HCT116 (cell line): ENCODE data around the gene DAPP1. TPM values are rescaled to one million over a fixed set of nuclear protein-coding genes. Genes with fewer than 3 reads are reported as not detected.

Experiments used
- ATAC-seq: fragments of 200-7000 bp; cut with Tn5 transposase; 2 replicates; pipeline ENCODE4 v1.9.1; 2020; ENCODE audit warnings: mild to moderate bottlenecking, moderate library complexity
- BruUV-seq: library from RNA; stranded (reverse); fragments of 400-500 nt; replicated peaks from 2 replicates; lab custom pipeline; 2021; lab: Mats Ljungman, UMichigan
- CTCF ChIA-PET: fragments of 300-600 bp; sonication (Branson Sonifier 250); formaldehyde crosslinking; loops from one replicate; lab custom pipeline; 2021; ENCODE audit warnings: antibody characterized with exemption; lab: Charles Lee
- POLR2A ChIA-PET: fragments of 300-600, 350-600 bp; sonication (Branson Sonifier 250); formaldehyde crosslinking; loops from one replicate; lab custom pipeline; 2021; ENCODE audit warnings: antibody characterized with exemption; lab: Charles Lee
- RAD21 ChIA-PET, 2 experiments: fragments of 300-600 bp; sonication (Branson Sonifier 250); formaldehyde crosslinking; loops; one replicate each; lab custom pipeline; 2023; ENCODE audit warnings: low total read pairs in 2 of 2; ENCODE audit not compliant: uncharacterized antibody in 2 of 2, unreplicated experiment in 2 of 2, low non-redundant PET in 1 of 2; lab: Charles Lee
- DNase-seq: peaks from one replicate; pipeline ENCODE4 v3.0.0-alpha.2; 2010; ENCODE audit warnings: low read depth, low spot score
- H2AFZ ChIP-seq: fragments of 200-600 bp; shearing (Covaris generic), sonication (generic); 2 replicates; pipeline ENCODE4 v1.6.1; 2017; ENCODE audit warnings: low read depth, mixed run types, mixed read lengths, antibody characterized with exemption, low read length; ENCODE audit not compliant: poor library complexity, severe bottlenecking
- H3K27ac ChIP-seq: 2 replicates; pipeline ENCODE4 v1.5.1; 2012; ENCODE audit warnings: low read depth, low read length
- H3K27me3 ChIP-seq: fragments of 200-600 bp; sonication (generic); 2 replicates; pipeline ENCODE4 v1.6.1; 2016; ENCODE audit warnings: mixed run types, low read length, mixed read lengths; ENCODE audit not compliant: insufficient read depth
- H3K36me3 ChIP-seq, 2 experiments: fragments of 200-500 bp in 1 of 2; fragments of 200-600 bp in 1 of 2; sonication (Bioruptor generic) in 1 of 2; sonication (generic) in 1 of 2; 2 replicates each; pipeline versions ENCODE4 v1.5.1 to v1.6.1; 2014 to 2016; ENCODE audit warnings: low read length in 2 of 2, inconsistent platforms in 1 of 2, mixed read lengths in 1 of 2, mixed run types in 1 of 2; ENCODE audit not compliant: insufficient read depth in 2 of 2, control insufficient read depth in 1 of 2
- H3K4me1 ChIP-seq, 2 experiments: fragments of 200-600 bp in 1 of 2; sonication (generic) in 1 of 2; 2 replicates each; pipeline versions ENCODE4 v1.5.1 to v1.6.1; 2012 to 2017; ENCODE audit warnings: low read length in 2 of 2, inconsistent platforms in 1 of 2, mild to moderate bottlenecking in 1 of 2, mixed read lengths in 1 of 2, mixed run types in 1 of 2, moderate library complexity in 1 of 2; ENCODE audit not compliant: insufficient read depth in 2 of 2, control insufficient read depth in 1 of 2
- H3K4me2 ChIP-seq: fragments of 200-600 bp; sonication (generic); 2 replicates; pipeline ENCODE4 v1.6.1; 2017; ENCODE audit warnings: mixed run types, low read length, mixed read lengths
- H3K4me3 ChIP-seq, 2 experiments: fragments of 200-600 bp in 1 of 2; sonication (generic) in 1 of 2; replicated peaks in 1 of 2; 2 replicates each; pipeline ENCODE4 v1.5.1; 2011 to 2016; ENCODE audit warnings: low read length in 2 of 2, control low read depth in 1 of 2, low read depth in 1 of 2, mild to moderate bottlenecking in 1 of 2, mixed read lengths in 1 of 2, mixed run types in 1 of 2
- H3K79me2 ChIP-seq: fragments of 200-600 bp; sonication (generic); 2 replicates; pipeline ENCODE4 v1.6.1; 2017; ENCODE audit warnings: mild to moderate bottlenecking, mixed run types, low read length, moderate library complexity, mixed read lengths; ENCODE audit not compliant: insufficient read depth
- H3K9ac ChIP-seq: fragments of 200-600 bp; sonication (generic); 2 replicates; pipeline ENCODE4 v1.6.1; 2016; ENCODE audit warnings: low read length, mixed read lengths
- H3K9me2 ChIP-seq: fragments of 200-600 bp; sonication (generic), shearing (Covaris generic); 2 replicates; pipeline ENCODE4 v1.6.1; 2017; ENCODE audit warnings: mixed run types, mild to moderate bottlenecking, moderate library complexity; ENCODE audit not compliant: insufficient read depth
- H3K9me3 ChIP-seq, 2 experiments: fragments of 200-500 bp in 1 of 2; fragments of 200-600 bp in 1 of 2; sonication (Bioruptor generic) in 1 of 2; sonication (generic) in 1 of 2; 2 replicates each; pipeline ENCODE4 v1.6.1; 2014 to 2017; ENCODE audit warnings: low read length in 2 of 2, mixed read lengths in 2 of 2, inconsistent platforms in 1 of 2, low read depth in 1 of 2, mild to moderate bottlenecking in 1 of 2, mixed run types in 1 of 2, moderate library complexity in 1 of 2; ENCODE audit not compliant: control insufficient read depth in 1 of 2, insufficient read depth in 1 of 2
- H4K20me1 ChIP-seq: fragments of 200-600 bp; sonication (generic), shearing (Covaris generic); 2 replicates; pipeline ENCODE4 v1.6.1; 2017; ENCODE audit warnings: mixed run types, mild to moderate bottlenecking, moderate library complexity; ENCODE audit not compliant: insufficient read depth
- ELF1 ChIP-seq: IDR thresholded peaks from 2 replicates; pipeline ENCODE4 v1.6.1; 2012; ENCODE audit warnings: low read depth, borderline replicate concordance
- FOSL1 ChIP-seq: IDR thresholded peaks from 2 replicates; pipeline ENCODE4 v1.6.1; 2012; ENCODE audit warnings: low read depth
- POLR2A ChIP-seq: IDR thresholded peaks from 2 replicates; pipeline ENCODE4 v1.7.0; 2011; ENCODE audit warnings: borderline replicate concordance; ENCODE audit not compliant: insufficient read depth, insufficient read length; ENCODE audit errors: extremely low read depth
- POLR2AphosphoS5 ChIP-seq: IDR thresholded peaks from 2 replicates; pipeline ENCODE4 v1.6.1; 2011; ENCODE audit warnings: mild to moderate bottlenecking, low read depth, low read length, moderate library complexity
- SIN3A ChIP-seq: IDR thresholded peaks from 2 replicates; pipeline ENCODE4 v1.6.1; 2012; ENCODE audit warnings: low read depth
- SP1 ChIP-seq: IDR thresholded peaks from 2 replicates; pipeline ENCODE4 v1.6.1; 2012; ENCODE audit warnings: low read depth
- SRF ChIP-seq: IDR thresholded peaks from 2 replicates; pipeline ENCODE4 v1.6.1; 2012; ENCODE audit warnings: low read depth
- TCF7L2 ChIP-seq: IDR thresholded peaks from 2 replicates; pipeline ENCODE4 v1.7.0; 2011; ENCODE audit warnings: borderline replicate concordance, inconsistent platforms; ENCODE audit not compliant: insufficient read depth, insufficient read length; ENCODE audit errors: extremely low read depth
- ZFX ChIP-seq: fragments of 450-650 bp; IDR thresholded peaks from 2 replicates; pipeline ENCODE4 v1.6.1; 2017
- ZNF274 ChIP-seq: fragments of 200-500 bp; sonication (Bioruptor generic); IDR thresholded peaks from 2 replicates; pipeline ENCODE4 v1.6.1; 2014; ENCODE audit warnings: mild to moderate bottlenecking, low read depth, low read length, inconsistent platforms
- intact Hi-C: fragments of 100-400 bp; cut with micrococcal nuclease; formaldehyde crosslinking; loops from 2 replicates; pipeline ENCODE4 v1.10.0; 2022
- total RNA-seq: library from RNA; stranded (reverse); gene quantifications from one replicate; pipeline ENCODE4 v1.2.1, GENCODE V29; 2021; ENCODE audit not compliant: unreplicated experiment
- TF ChIP-seq, protein P1 (sequence below): IDR thresholded peaks from 2 replicates; pipeline ENCODE4 v1.6.1; 2012

DAPP1 gene
- total RNA-seq, 1 experiment from 2014 or later: 0.76 TPM

DNA sequence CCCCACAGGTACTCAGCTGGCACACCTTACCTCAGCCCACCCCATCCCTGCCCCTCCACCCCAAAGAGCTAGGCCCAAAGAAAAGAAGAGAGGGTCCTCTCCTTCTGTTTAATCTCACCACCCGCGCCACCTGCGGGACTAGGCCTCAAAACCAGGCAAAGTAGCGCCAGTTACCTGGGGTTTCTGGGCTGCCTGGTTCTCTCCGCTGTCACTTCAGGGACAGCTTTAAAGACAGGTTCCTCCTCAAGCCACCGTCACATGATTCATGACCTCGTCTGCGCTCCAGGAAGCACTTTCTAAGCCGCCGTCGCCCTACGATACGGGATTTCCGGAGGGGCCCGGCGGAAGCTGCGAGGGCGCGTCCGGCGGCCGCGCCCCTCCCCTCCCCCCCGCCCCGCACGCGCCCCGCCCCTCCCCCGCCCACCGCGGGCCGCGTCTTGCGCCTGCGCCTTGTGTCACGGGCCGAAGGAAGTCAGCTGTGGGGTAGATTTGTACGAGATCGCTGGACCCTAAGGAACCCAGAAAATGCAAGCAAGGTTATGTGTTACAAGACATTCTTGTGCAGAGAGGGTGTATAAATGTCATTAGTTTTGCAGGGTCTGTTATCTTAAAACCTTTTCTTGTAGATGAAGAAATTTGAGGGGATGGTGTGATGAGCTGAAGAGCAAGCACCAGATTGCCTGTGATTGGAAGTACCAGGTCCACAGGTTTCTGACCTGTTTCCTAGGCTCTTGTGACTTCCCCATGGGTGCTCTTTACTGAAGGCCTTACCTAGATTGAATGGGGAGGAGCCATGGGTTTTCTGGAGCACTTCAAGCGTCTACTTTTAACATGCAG, 77.8 kb downstream of the DAPP1 start, which contains the start of gene LAMTOR3:
Gene LAMTOR3 (minus strand): TSS at position 267 of the 837 bp plus-strand sequence. CDS start 464 bp downstream, outside the sequence.
- POLR2A ChIA-PET: interaction anchor here (0.6 to 1.6 kb wide), 3 partner anchors 47 to 461 kb away, joined by 3 to 8 read pairs (median 3); partner anchors contain the start of gene H2AZ1
- H3K36me3 ChIP-seq: no peaks in the 10 kb centered on the region; a peak in 1 of 4 replicates
- RAD21 ChIA-PET: interaction anchor here in 1 of 2 experiments (0.6 kb wide), 1 partner anchor 834 kb away, joined by 3 read pairs; no protein-coding TSS in a partner anchor
- intact Hi-C loops: loop anchor here (5.0 kb wide), 1 partner anchor 53 kb away; the partner anchor contains the start of gene DNAJB14
- peaks cover 33% of the 10 kb centered on the region for H3K79me2 ChIP-seq
- peak within 1 kb of the TSS; percentile 33 for H2AFZ ChIP-seq
- H3K9me3 ChIP-seq: no peaks in the 10 kb centered on the region
- DNase-seq (peak; percentile 79), ATAC-seq (peak; percentile 99)
- H3K4me3 ChIP-seq: peak within 1 kb of the TSS; percentile 76 to 81
- H4K20me1 ChIP-seq: no peaks in the 10 kb centered on the region
- H3K9ac ChIP-seq: peak within 1 kb of the TSS; percentile 63
- TSS peak; percentile 95 for BruUV-seq
- peaks cover 4 to 18% of the 10 kb centered on the region in 2 experiments; a peak in 3 of 4 replicates for H3K4me1 ChIP-seq
- peak within 1 kb of the TSS; percentile 91 for H3K4me2 ChIP-seq
- no peaks in the 10 kb centered on the region for H3K9me2 ChIP-seq
- CTCF ChIA-PET: interaction anchor here (1.0 to 1.6 kb wide), 4 partner anchors 9 to 331 kb away, joined by 3 to 8 read pairs (median 4); partner anchors contain the start of genes DNAJB14 and TRMT10A
- TF ChIP-seq ZNF274: no peak
- TF ChIP-seq, protein P1, sequence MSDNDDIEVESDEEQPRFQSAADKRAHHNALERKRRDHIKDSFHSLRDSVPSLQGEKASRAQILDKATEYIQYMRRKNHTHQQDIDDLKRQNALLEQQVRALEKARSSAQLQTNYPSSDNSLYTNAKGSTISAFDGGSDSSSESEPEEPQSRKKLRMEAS: peak; percentile 53; the same call in 1 of the 2 replicates
- TF ChIP-seq POLR2A: peak; percentile 34
- TF ChIP-seq POLR2AphosphoS5: peak; percentile 59
- TF ChIP-seq ELF1: peak; percentile 55
- TF ChIP-seq FOSL1: no peak
- peak; percentile 44; the same call in 1 of the 2 replicates for TF ChIP-seq ZFX
- peak; percentile 44; the same call in 1 of the 2 replicates for TF ChIP-seq SRF
- TF ChIP-seq TCF7L2: peak; percentile 19
- peak; percentile 41 for TF ChIP-seq SP1
- peak; percentile 78; the same call in 1 of the 2 replicates for TF ChIP-seq SIN3A
- TF ChIP-seq, all 23 proteins: peak for 9
- H3K27me3 ChIP-seq: no peaks in the 10 kb centered on the region
- H3K27ac ChIP-seq: peak within 1 kb of the TSS; percentile 34
